ENCODE data around the gene TUBE1. TPM values are rescaled to one million over a fixed set of nuclear protein-coding genes. Genes with fewer than 3 reads are reported as not detected.

The TUBE1 gene
- total and polyA plus RNA-seq, 2 donors (not counting 3 experiments of a cell fraction or from before 2014, with no cell fraction given) = 6.7 to 15.8 TPM

DNA sequence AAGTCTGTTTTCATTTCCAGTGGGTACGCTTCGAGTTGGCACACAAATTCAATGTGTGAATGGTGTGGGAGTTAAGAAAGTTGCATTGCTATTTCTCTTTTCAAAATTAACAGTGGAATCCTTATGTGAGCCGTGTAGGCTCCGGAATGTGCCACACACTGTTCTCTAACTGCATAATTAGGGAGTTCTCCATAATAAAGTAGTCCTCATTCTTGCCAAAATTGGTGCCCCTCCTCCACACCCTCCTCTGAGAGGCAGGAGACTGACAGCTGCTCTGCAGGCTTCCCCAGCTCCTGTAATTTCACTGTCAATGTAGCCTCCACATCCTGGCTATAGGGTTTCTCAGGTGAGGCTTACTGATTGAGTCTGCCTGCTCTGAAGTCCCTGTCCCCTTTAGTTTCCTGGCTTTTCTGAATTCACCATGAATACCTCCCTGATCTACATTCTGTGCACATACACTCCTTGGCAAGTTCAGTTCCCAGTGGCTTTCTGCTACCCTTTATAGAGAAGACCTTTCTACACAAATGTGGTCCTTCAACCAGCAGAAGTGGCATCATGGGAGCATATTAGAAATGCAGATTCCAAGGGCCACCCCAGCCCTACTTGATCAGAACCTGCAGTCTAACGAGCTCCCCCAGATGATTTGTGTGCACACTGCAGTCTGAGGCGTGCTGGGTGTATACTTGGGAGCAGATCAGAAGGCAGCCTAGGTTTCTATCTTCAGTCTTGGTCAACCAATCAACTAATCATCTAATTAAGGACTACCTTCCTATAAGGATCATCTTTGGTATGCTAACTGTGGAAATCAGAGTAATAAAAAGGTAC, 53.3 kb downstream of the TUBE1 start:
- TF ChIP-seq POLR2A (IDR thresholded peaks at IDR 0.05; ENCODE audit: low read depth, low read length) (no peak), EZH2 (IDR thresholded peaks at IDR 0.05; ENCODE audit: borderline replicate concordance, low read depth, low read length, severe bottlenecking) (no peak), JUN (IDR thresholded peaks at IDR 0.05; ENCODE audit: borderline replicate concordance, insufficient read depth, insufficient read length, low read depth) (no peak), GATA2 (IDR thresholded peaks at IDR 0.05; ENCODE audit: insufficient read depth, insufficient read length, low read depth, low read length) (no peak), FOS (IDR thresholded peaks at IDR 0.05; ENCODE audit: borderline replicate concordance, insufficient read depth, low read length) (no peak), POLR2AphosphoS5 (IDR thresholded peaks at IDR 0.05; ENCODE audit: insufficient read depth, low read depth, low read length) (no peak), MYC (IDR thresholded peaks at IDR 0.05; ENCODE audit: low read depth, low read length) (no peak), CTCF (IDR thresholded peaks at IDR 0.05; ENCODE audit: extremely low read depth in 1 of 2, insufficient read depth in 1 of 2, low read depth in 1 of 2, low read length in 2 of 2) (no peak), MAX (IDR thresholded peaks at IDR 0.05; ENCODE audit: insufficient read depth, insufficient read length) (no peak)
- dilution Hi-C loops (cut with MboI; ENCODE audit: extremely low pct_ligation_motif_present, low sequenced_read_pairs) = no loop called here
- H3K36me3 ChIP-seq (ENCODE audit: control insufficient read depth in 2 of 2, extremely low read depth in 1 of 2, insufficient read depth in 2 of 2, low read length in 2 of 2) = no peaks in the 10 kb centered on the region
- intact Hi-C loops (cut with micrococcal nuclease) = no loop called here
- no peaks in the 10 kb centered on the region for H4K20me1 ChIP-seq (replicated peaks; ENCODE audit: control insufficient read depth, extremely low read depth, insufficient read depth, low read length)
- H3K4me2 ChIP-seq (ENCODE audit: insufficient read depth, low read length) = no peak overlapping the region
- BruUV-seq (replicated peaks) = no TSS peak
- no peak overlapping the region for H3K27ac ChIP-seq (ENCODE audit: insufficient read depth, low read depth, low read length)
- H3K79me2 ChIP-seq (ENCODE audit: control insufficient read depth, insufficient read depth, low read length) = no peaks in the 10 kb centered on the region
- CTCF ChIA-PET = interaction anchor here (1.8 kb wide), 1 partner anchor 324 kb away, joined by 6 read pairs; no protein-coding TSS in a partner anchor
- H2AFZ ChIP-seq (ENCODE audit: low read depth, low read length) = no peak overlapping the region
- FAIRE-seq = no peak
- H3K9me1 ChIP-seq (replicated peaks; ENCODE audit: control insufficient read depth, extremely low read depth, insufficient read depth, low read length) = no peaks in the 10 kb centered on the region
- POLR2A ChIA-PET = no interaction called here
- H3K27me3 ChIP-seq (ENCODE audit: control insufficient read depth in 2 of 2, insufficient read depth in 2 of 2, low read length in 2 of 2) = peaks cover 0 to 2% of the 10 kb centered on the region in 2 experiments
- no peak for DNase-seq (ENCODE audit: low read depth, low spot score)
- H3K4me1 ChIP-seq (ENCODE audit: control insufficient read depth, extremely low read depth, insufficient read depth, low read length) = peaks cover 16% of the 10 kb centered on the region
- H3K9ac ChIP-seq (replicated peaks; ENCODE audit: extremely low read depth, insufficient read depth, low read length) = no peak overlapping the region
- no peak overlapping the region for H3K4me3 ChIP-seq (replicated peaks in 1 of 3; ENCODE audit: insufficient read depth in 1 of 3, low read depth in 1 of 3, low read length in 3 of 3)
- H3K9me3 ChIP-seq (replicated peaks; ENCODE audit: control insufficient read depth, insufficient read depth, low read length) = no peaks in the 10 kb centered on the region

Data from endothelial cell of umbilical vein (primary cell).